Measurements from ENCODE around the gene IL31.

The IL31 gene

GRCh38 chr12:122200541-122201175, 26.6 kb upstream of the IL31 start:
- peaks cover 8% of the 10 kb centered on the region for H3K27me3 Mint-ChIP-seq

GRCh38 chr12:122199484-122200355, 25.7 kb upstream of the IL31 start:
- no peak overlapping the region for H3K4me3 Mint-ChIP-seq
- peak overlapping the region; percentile 72 for H3K27ac Mint-ChIP-seq
- H3K36me3 Mint-ChIP-seq, result peaks cover 1% of the 10 kb centered on the region
- H3K9me3 Mint-ChIP-seq, result no peaks in the 10 kb centered on the region
- H3K4me1 Mint-ChIP-seq, result peaks cover 3% of the 10 kb centered on the region
- H3K27me3 Mint-ChIP-seq, result peaks cover 6% of the 10 kb centered on the region

More at GRCh38 chr12:122200541-122201175, 26.6 kb upstream of the IL31 start:
- no peaks in the 10 kb centered on the region for H3K9me3 Mint-ChIP-seq
- peaks cover 8% of the 10 kb centered on the region for H3K4me1 Mint-ChIP-seq
- no peak overlapping the region for H3K4me3 Mint-ChIP-seq
- H3K36me3 Mint-ChIP-seq, result no peaks in the 10 kb centered on the region
- no peak overlapping the region for H3K27ac Mint-ChIP-seq

GRCh38 chr12:122197612-122197966, 23.6 kb upstream of the IL31 start:
- H3K4me3 Mint-ChIP-seq, result no peak overlapping the region
- no peak overlapping the region for H3K27ac Mint-ChIP-seq
- H3K9me3 Mint-ChIP-seq, result no peaks in the 10 kb centered on the region
- H3K27me3 Mint-ChIP-seq, result peaks cover 6% of the 10 kb centered on the region
- peaks cover 1% of the 10 kb centered on the region for H3K36me3 Mint-ChIP-seq
- H3K4me1 Mint-ChIP-seq, result no peaks in the 10 kb centered on the region

GRCh38 chr12:122195405-122195804, 21.4 kb upstream of the IL31 start:
- Mint-ChIP-seq H3K27me3 (peaks cover 6% of the 10 kb centered on the region), H3K9me3 (no peaks in the 10 kb centered on the region), H3K4me1 (peaks cover 3% of the 10 kb centered on the region), H3K4me3 (no peak overlapping the region), H3K27ac (no peak overlapping the region), H3K36me3 (peaks cover 1% of the 10 kb centered on the region)

- H3K27ac Mint-ChIP-seq, result no peak overlapping the region
- peaks cover 1% of the 10 kb centered on the region for H3K36me3 Mint-ChIP-seq
- H3K4me1 Mint-ChIP-seq, result peaks cover 3% of the 10 kb centered on the region
- H3K4me3 Mint-ChIP-seq, result no peak overlapping the region
- H3K27me3 Mint-ChIP-seq, result peaks cover 6% of the 10 kb centered on the region
- no peaks in the 10 kb centered on the region for H3K9me3 Mint-ChIP-seq
Observed at GRCh38 chr12:122194804-122195203, 20.8 kb upstream of the IL31 start.

- Mint-ChIP-seq H3K27me3 (peaks cover 1% of the 10 kb centered on the region), H3K4me1 (peaks cover 3% of the 10 kb centered on the region), H3K36me3 (peaks cover 1% of the 10 kb centered on the region), H3K4me3 (no peak overlapping the region), H3K27ac (no peak overlapping the region), H3K9me3 (no peaks in the 10 kb centered on the region)
Observed at GRCh38 chr12:122192441-122192840, 18.4 kb upstream of the IL31 start.

- H3K9me3 Mint-ChIP-seq, result no peaks in the 10 kb centered on the region
- no peak overlapping the region for H3K27ac Mint-ChIP-seq
- peaks cover 3% of the 10 kb centered on the region for H3K4me1 Mint-ChIP-seq
- peaks cover 1% of the 10 kb centered on the region for H3K36me3 Mint-ChIP-seq
- no peak overlapping the region for H3K4me3 Mint-ChIP-seq
- H3K27me3 Mint-ChIP-seq, result no peaks in the 10 kb centered on the region
Observed at GRCh38 chr12:122190842-122191668, 17.0 kb upstream of the IL31 start.

GRCh38 chr12:122189626-122190475, 15.8 kb upstream of the IL31 start:
- Mint-ChIP-seq H3K27me3 (no peaks in the 10 kb centered on the region), H3K4me1 (peaks cover 3% of the 10 kb centered on the region), H3K27ac (no peak overlapping the region), H3K36me3 (no peaks in the 10 kb centered on the region), H3K9me3 (no peaks in the 10 kb centered on the region), H3K4me3 (no peak overlapping the region)

GRCh38 chr12:122187466-122187865, 13.4 kb upstream of the IL31 start:
- Mint-ChIP-seq H3K9me3 (no peaks in the 10 kb centered on the region), H3K27me3 (no peaks in the 10 kb centered on the region), H3K36me3 (no peaks in the 10 kb centered on the region), H3K27ac (no peak overlapping the region), H3K4me1 (peaks cover 10% of the 10 kb centered on the region), H3K4me3 (no peak overlapping the region)

GRCh38 chr12:122185494-122186082, 11.6 kb upstream of the IL31 start:
- H3K36me3 Mint-ChIP-seq, result no peaks in the 10 kb centered on the region
- H3K9me3 Mint-ChIP-seq, result no peaks in the 10 kb centered on the region
- H3K27ac Mint-ChIP-seq, result no peak overlapping the region
- no peak overlapping the region for H3K4me3 Mint-ChIP-seq
- H3K27me3 Mint-ChIP-seq, result no peaks in the 10 kb centered on the region
- H3K4me1 Mint-ChIP-seq, result peaks cover 7% of the 10 kb centered on the region

- Mint-ChIP-seq H3K27me3 (no peaks in the 10 kb centered on the region), H3K4me3 (no peak overlapping the region), H3K36me3 (no peaks in the 10 kb centered on the region), H3K9me3 (no peaks in the 10 kb centered on the region), H3K27ac (no peak overlapping the region), H3K4me1 (peaks cover 7% of the 10 kb centered on the region)
Observed at GRCh38 chr12:122185079-122185478, 11.1 kb upstream of the IL31 start.

GRCh38 chr12:122184517-122184916, 10.5 kb upstream of the IL31 start:
- Mint-ChIP-seq H3K27me3 (no peaks in the 10 kb centered on the region), H3K4me1 (peaks cover 7% of the 10 kb centered on the region), H3K4me3 (peak overlapping the region; percentile 60), H3K27ac (no peak overlapping the region), H3K36me3 (no peaks in the 10 kb centered on the region), H3K9me3 (no peaks in the 10 kb centered on the region)

- Mint-ChIP-seq H3K4me1 (peaks cover 7% of the 10 kb centered on the region), H3K27me3 (no peaks in the 10 kb centered on the region), H3K27ac (no peak overlapping the region), H3K4me3 (peak overlapping the region; percentile 60), H3K36me3 (no peaks in the 10 kb centered on the region), H3K9me3 (no peaks in the 10 kb centered on the region)
Observed at GRCh38 chr12:122183588-122183940, 9.5 kb upstream of the IL31 start.

- H3K36me3 Mint-ChIP-seq, result no peaks in the 10 kb centered on the region
- H3K27ac Mint-ChIP-seq, result peak within 1 kb of the TSS; percentile 23
- H3K9me3 Mint-ChIP-seq, result no peaks in the 10 kb centered on the region
- no peaks in the 10 kb centered on the region for H3K27me3 Mint-ChIP-seq
- peak within 1 kb of the TSS; percentile 90 for H3K4me3 Mint-ChIP-seq
- peaks cover 7% of the 10 kb centered on the region for H3K4me1 Mint-ChIP-seq
Observed at GRCh38 chr12:122182887-122183587, 9.0 kb upstream of the IL31 start, which contains the start of gene LRRC43. TSS of gene LRRC43 (plus strand) at chr12:122183123. CDS start at chr12:122183145, 22 bp downstream.
